Measurements from ENCODE around the gene PLXNA1. TPM values are rescaled to one million over a fixed set of nuclear protein-coding genes. Genes with fewer than 3 reads are reported as not detected.

The PLXNA1 gene
- total RNA-seq (12.6 TPM), polyA plus RNA-seq (under 1 TPM; 0.25 to 0.52 (median 0.30) TPM)

DNA sequence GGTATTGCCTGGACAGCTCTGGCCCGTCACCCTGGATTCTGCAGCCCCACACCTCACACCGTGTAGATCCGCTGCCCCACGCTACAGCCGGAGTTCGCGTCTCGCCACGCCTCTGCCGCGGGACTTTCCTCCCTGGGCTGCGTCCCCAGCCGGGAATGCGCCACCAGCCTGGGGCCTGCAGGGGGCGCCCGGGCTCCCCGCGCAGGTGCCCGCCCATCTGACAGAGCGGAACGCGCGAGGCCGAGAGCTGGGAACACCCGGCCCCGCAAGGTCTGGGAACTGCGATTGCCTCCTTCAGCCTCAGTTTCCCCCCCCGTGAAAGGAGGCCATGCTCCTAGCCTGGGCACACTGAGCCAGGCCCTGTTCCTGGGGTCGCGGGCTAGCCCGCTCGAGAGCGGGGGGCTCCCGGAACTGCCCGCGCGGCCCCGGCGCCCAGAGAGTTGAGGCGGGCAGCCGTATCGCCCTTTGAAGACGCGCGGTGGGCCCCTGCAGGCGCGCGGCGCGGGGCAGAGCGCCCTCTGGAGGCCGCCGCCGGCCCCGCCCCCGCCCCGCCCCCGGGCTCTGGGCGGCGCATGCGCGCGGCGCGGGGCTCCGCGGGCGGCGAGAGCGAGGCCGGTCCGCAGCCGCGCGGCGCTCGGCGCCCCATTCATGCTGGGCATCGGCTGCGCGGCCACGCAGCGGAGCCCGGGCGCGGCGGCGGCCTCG is at the start of gene PLXNA1:
PLXNA1 (plus strand) TSS at position 645 of the 705 bp plus-strand sequence. CDS start 5,479 bp downstream, outside the sequence.
- Histone ChIP-seq H3K27ac (ENCODE audit: insufficient read depth, low read length, poor library complexity, severe bottlenecking) (peak within 1 kb of the TSS; percentile 94), H3K4me1 (ENCODE audit: control insufficient read depth, insufficient read depth, low read length, poor library complexity, severe bottlenecking) (peaks cover 20% of the 10 kb centered on the region), H3K27me3 (ENCODE audit: control insufficient read depth, insufficient read depth, low read length) (no peaks in the 10 kb centered on the region), H3K9me3 (ENCODE audit: control insufficient read depth in 2 of 2, low read length in 2 of 2) (no peaks in the 10 kb centered on the region), H3K4me3 (ENCODE audit: low read depth, low read length) (peak within 1 kb of the TSS; percentile 57), H3K36me3 (ENCODE audit: control insufficient read depth, insufficient read depth, low read length) (no peaks in the 10 kb centered on the region)
- peaks cover 0 to 23% (median 9%) of the 10 kb centered on the region in 4 donors for H3K4me1 Mint-ChIP-seq
- H3K36me3 Mint-ChIP-seq = no peaks in the 10 kb centered on the region
- peak; percentile 86 to 87 for ATAC-seq (ENCODE audit: low read depth in 2 of 2)
- H3K9me3 Mint-ChIP-seq = peaks cover 0 to 2% (median 0%) of the 10 kb centered on the region in 7 donors
- DNase-seq = peak; percentile 81 to 94 (median 90)
- H3K27ac Mint-ChIP-seq = peak within 1 kb of the TSS; percentile 63 to 93 (median 90)
- peak within 1 kb of the TSS; percentile 88 to 95 (median 90) for H3K4me3 Mint-ChIP-seq
- H3K27me3 Mint-ChIP-seq = peaks cover 10% of the 10 kb centered on the region

DNA sequence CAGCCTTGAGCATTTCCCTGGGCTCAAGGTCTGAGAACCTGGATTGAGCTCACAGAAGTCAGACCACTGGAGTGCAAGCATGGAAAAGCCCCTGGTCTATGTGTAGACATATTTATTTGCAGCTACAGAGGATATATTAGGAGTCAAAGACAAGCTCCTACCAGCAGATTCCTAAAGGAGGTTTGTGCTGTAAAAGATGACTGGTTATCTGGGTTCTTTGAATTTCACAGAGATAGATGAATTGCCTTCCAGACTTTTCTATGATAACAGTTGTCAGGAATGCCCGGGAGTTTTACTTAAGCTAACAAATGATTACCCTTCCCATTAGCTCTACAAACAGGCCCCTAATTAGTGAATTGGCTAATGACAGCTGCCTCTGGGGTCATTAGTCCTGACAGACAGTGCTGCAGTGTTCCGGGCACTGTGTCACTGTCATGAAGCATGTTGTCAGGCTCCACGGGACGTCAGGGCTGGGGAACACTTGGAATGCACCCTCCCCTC is 48.8 kb upstream of the PLXNA1 start:
- H3K4me3 ChIP-seq (ENCODE audit: low read depth, low read length) = no peak overlapping the region
- H3K27ac Mint-ChIP-seq = no peak overlapping the region
- no peak for ATAC-seq (ENCODE audit: low read depth in 2 of 2)

DNA sequence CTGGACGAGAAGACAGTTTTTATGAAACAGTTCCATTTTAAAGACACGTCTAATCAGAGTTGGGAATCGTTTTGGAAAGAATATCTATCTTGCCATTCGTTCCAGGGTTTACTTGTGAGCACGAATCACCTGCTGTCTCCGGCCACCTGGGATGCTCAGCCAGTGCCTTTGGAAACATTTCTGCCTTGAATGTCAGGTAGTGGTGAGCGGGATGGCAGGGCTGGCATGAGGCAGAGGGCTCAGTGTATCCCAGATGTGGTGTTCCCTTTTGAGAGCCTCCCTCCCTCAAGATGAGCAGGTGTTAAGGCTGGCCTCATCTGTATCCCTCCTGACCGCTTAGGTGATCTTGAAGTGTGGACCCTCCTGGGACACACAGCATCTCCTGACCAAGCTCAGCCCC is 47.9 kb upstream of the PLXNA1 start:
- H3K27me3 ChIP-seq (ENCODE audit: control insufficient read depth, insufficient read depth, low read length) = no peaks in the 10 kb centered on the region
- H3K36me3 ChIP-seq (ENCODE audit: control insufficient read depth, insufficient read depth, low read length) = no peaks in the 10 kb centered on the region
- Mint-ChIP-seq H3K27ac (peak overlapping the region in 1 of 3 donors; percentile 52), H3K9me3 (no peaks in the 10 kb centered on the region), H3K4me3 (no peak overlapping the region), H3K36me3 (peaks cover under 1% of the 10 kb centered on the region), H3K4me1 (no peaks in the 10 kb centered on the region), H3K27me3 (no peaks in the 10 kb centered on the region)
- ATAC-seq (ENCODE audit: low read depth in 2 of 2) (no peak), DNase-seq (no peak)
- H3K27ac ChIP-seq (ENCODE audit: insufficient read depth, low read length, poor library complexity, severe bottlenecking) = no peak overlapping the region
- no peaks in the 10 kb centered on the region for H3K9me3 ChIP-seq (ENCODE audit: control insufficient read depth in 2 of 2, low read length in 2 of 2)
- no peaks in the 10 kb centered on the region for H3K4me1 ChIP-seq (ENCODE audit: control insufficient read depth, insufficient read depth, low read length, poor library complexity, severe bottlenecking)
- H3K4me3 ChIP-seq (ENCODE audit: low read depth, low read length) = no peak overlapping the region

More for the DNA sequence above, 48.8 kb upstream of the PLXNA1 start:
- H3K36me3 Mint-ChIP-seq = peaks cover 4% of the 10 kb centered on the region
- no peaks in the 10 kb centered on the region for H3K4me1 Mint-ChIP-seq
- no peak overlapping the region for H3K4me3 Mint-ChIP-seq
- H3K27me3 Mint-ChIP-seq = no peaks in the 10 kb centered on the region
- DNase-seq = no peak
- Histone ChIP-seq H3K27ac (ENCODE audit: insufficient read depth, low read length, poor library complexity, severe bottlenecking) (no peak overlapping the region), H3K4me1 (ENCODE audit: control insufficient read depth, insufficient read depth, low read length, poor library complexity, severe bottlenecking) (no peaks in the 10 kb centered on the region), H3K27me3 (ENCODE audit: control insufficient read depth, insufficient read depth, low read length) (no peaks in the 10 kb centered on the region), H3K9me3 (ENCODE audit: control insufficient read depth in 2 of 2, low read length in 2 of 2) (no peaks in the 10 kb centered on the region), H3K36me3 (ENCODE audit: control insufficient read depth, insufficient read depth, low read length) (no peaks in the 10 kb centered on the region)
- no peaks in the 10 kb centered on the region for H3K9me3 Mint-ChIP-seq

DNA sequence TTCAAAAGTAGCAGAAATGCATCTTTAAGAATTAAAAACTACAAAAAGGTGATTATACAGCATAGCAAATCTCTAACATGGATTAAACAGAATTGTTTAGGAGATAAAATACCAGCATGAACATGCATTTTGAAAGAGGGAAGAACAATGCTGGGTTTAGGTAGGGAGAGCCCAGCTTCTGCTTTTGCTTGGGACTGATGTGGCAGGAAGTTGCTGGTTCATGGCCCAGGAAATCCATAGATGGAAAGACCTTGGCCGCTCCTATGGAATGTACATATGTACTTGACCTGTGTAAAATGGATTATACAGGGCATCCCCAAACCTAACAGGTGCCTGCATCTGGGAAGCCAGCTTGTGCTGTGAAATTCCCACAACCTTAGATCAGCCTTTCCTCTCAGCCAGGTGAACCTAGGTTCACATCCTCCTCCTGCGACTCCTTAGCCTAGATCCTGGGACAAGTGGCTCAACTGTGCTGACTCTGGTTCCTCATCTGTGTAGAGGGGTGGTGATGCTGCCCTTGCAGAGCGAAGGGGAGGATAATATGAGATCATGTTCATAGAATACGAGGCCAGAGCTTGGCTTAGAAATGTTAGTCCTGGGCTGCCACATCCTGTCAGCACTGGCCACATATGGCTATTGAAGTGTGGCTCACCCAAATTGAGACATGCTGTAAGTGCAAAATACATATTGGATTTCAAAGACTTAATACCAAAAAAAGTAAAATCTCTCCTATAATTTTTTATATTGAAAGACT is 47.0 kb upstream of the PLXNA1 start:
- H3K4me3 Mint-ChIP-seq = no peak overlapping the region

DNA sequence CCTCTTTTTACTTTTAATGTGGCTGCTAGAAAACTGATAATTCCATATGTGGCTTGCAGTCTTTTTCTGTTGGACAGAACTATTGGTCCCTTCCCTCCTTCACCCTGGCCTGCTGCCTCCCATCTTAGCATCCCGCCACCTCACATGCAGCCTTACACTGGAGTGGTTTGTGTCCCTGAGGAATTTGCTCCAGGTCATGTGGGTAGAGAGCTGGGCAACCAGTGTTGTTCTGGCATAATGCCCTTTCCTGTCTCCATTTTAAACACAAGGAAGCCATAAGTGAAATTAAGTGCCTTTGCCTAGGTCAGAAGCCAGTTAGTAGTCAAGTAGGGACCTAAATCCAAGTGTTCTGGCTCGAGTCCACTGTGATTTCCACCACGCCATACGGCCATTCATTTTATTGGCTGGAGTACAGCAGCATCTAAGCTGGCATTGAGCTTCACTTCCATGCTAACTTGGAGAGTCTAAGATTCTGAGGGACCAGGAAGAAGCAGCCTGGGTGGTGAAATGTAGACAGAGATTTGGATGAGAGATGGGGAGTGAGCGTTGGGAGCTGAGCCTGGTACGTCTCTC is 46.0 kb upstream of the PLXNA1 start:
- Mint-ChIP-seq H3K27ac (no peak overlapping the region), H3K4me3 (no peak overlapping the region), H3K4me1 (no peaks in the 10 kb centered on the region), H3K36me3 (peaks cover 4% of the 10 kb centered on the region), H3K27me3 (no peaks in the 10 kb centered on the region), H3K9me3 (no peaks in the 10 kb centered on the region)
- Histone ChIP-seq H3K4me1 (ENCODE audit: control insufficient read depth, insufficient read depth, low read length, poor library complexity, severe bottlenecking) (no peaks in the 10 kb centered on the region), H3K27ac (ENCODE audit: insufficient read depth, low read length, poor library complexity, severe bottlenecking) (no peak overlapping the region), H3K36me3 (ENCODE audit: control insufficient read depth, insufficient read depth, low read length) (no peaks in the 10 kb centered on the region), H3K27me3 (ENCODE audit: control insufficient read depth, insufficient read depth, low read length) (no peaks in the 10 kb centered on the region), H3K4me3 (ENCODE audit: low read depth, low read length) (no peak overlapping the region), H3K9me3 (ENCODE audit: control insufficient read depth in 2 of 2, low read length in 2 of 2) (no peaks in the 10 kb centered on the region)
- DNase-seq = no peak
- no peak for ATAC-seq (ENCODE audit: low read depth in 2 of 2)

More for the DNA sequence above, 47.0 kb upstream of the PLXNA1 start:
- Mint-ChIP-seq H3K27me3 (no peaks in the 10 kb centered on the region), H3K4me1 (no peaks in the 10 kb centered on the region), H3K36me3 (no peaks in the 10 kb centered on the region), H3K9me3 (no peaks in the 10 kb centered on the region), H3K27ac (peak overlapping the region in 2 of 3 donors; percentile 51 to 52)
- Histone ChIP-seq H3K36me3 (ENCODE audit: control insufficient read depth, insufficient read depth, low read length) (no peaks in the 10 kb centered on the region), H3K9me3 (ENCODE audit: control insufficient read depth in 2 of 2, low read length in 2 of 2) (no peaks in the 10 kb centered on the region), H3K4me1 (ENCODE audit: control insufficient read depth, insufficient read depth, low read length, poor library complexity, severe bottlenecking) (no peaks in the 10 kb centered on the region), H3K4me3 (ENCODE audit: low read depth, low read length) (no peak overlapping the region), H3K27me3 (ENCODE audit: control insufficient read depth, insufficient read depth, low read length) (no peaks in the 10 kb centered on the region), H3K27ac (ENCODE audit: insufficient read depth, low read length, poor library complexity, severe bottlenecking) (no peak overlapping the region)
- DNase-seq (no peak), ATAC-seq (ENCODE audit: low read depth in 2 of 2) (no peak)

DNA sequence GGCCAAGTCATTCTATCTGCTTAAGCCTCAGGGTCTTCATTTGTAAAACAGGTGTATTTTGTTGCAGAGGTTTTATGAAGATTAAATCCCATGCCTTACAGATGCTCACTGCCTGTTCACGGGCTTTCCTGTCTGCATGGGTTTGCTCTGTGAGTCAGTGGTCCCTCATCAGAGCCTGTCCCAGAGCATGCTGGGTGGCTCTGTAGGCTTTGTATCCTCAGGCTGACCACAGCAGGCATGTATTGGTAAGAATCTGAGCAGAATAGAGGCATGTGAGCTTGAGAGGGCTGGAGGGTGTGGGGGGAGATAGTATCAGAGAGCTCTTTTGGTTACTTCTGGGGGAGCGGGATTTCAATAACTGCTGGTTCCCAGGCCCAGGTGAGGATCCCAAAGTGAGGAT is 45.4 kb upstream of the PLXNA1 start:
- no peak overlapping the region for H3K27ac ChIP-seq (ENCODE audit: insufficient read depth, low read length, poor library complexity, severe bottlenecking)
- H3K9me3 ChIP-seq (ENCODE audit: control insufficient read depth in 2 of 2, low read length in 2 of 2) = no peaks in the 10 kb centered on the region
- DNase-seq = no peak
- H3K36me3 ChIP-seq (ENCODE audit: control insufficient read depth, insufficient read depth, low read length) = no peaks in the 10 kb centered on the region
- H3K4me3 ChIP-seq (ENCODE audit: low read depth, low read length) = no peak overlapping the region
- Mint-ChIP-seq H3K4me1 (peaks cover 0 to 5% (median 0%) of the 10 kb centered on the region in 4 donors), H3K9me3 (no peaks in the 10 kb centered on the region), H3K27ac (no peak overlapping the region), H3K27me3 (no peaks in the 10 kb centered on the region), H3K4me3 (no peak overlapping the region), H3K36me3 (peaks cover 7% of the 10 kb centered on the region)
- H3K4me1 ChIP-seq (ENCODE audit: control insufficient read depth, insufficient read depth, low read length, poor library complexity, severe bottlenecking) = no peaks in the 10 kb centered on the region
- H3K27me3 ChIP-seq (ENCODE audit: control insufficient read depth, insufficient read depth, low read length) = no peaks in the 10 kb centered on the region
- no peak for ATAC-seq (ENCODE audit: low read depth in 2 of 2)

DNA sequence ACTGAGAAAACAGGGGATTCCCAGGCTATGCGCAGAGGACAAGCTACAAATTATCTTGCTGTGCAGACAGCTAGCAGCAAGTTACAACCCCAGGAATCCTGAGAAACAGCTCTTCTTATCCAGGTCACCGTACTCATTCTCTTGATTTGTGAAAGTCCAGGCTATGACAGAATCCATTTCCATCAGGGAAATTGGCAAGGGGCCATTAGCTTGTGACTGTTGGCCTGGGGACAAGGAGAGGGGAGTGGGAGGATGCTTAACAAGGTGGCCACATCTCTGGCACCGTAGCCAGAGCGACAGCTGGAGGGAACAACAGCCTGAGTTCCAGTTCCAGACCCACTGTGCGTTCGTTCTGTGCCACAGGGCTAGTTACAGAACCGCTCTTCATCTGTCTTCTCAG is 44.9 kb upstream of the PLXNA1 start:
- DNase-seq (no peak), ATAC-seq (ENCODE audit: low read depth in 2 of 2) (no peak)
- Histone ChIP-seq H3K9me3 (ENCODE audit: control insufficient read depth in 2 of 2, low read length in 2 of 2) (no peaks in the 10 kb centered on the region), H3K4me3 (ENCODE audit: low read depth, low read length) (no peak overlapping the region), H3K4me1 (ENCODE audit: control insufficient read depth, insufficient read depth, low read length, poor library complexity, severe bottlenecking) (no peaks in the 10 kb centered on the region), H3K36me3 (ENCODE audit: control insufficient read depth, insufficient read depth, low read length) (no peaks in the 10 kb centered on the region), H3K27ac (ENCODE audit: insufficient read depth, low read length, poor library complexity, severe bottlenecking) (no peak overlapping the region), H3K27me3 (ENCODE audit: control insufficient read depth, insufficient read depth, low read length) (no peaks in the 10 kb centered on the region)
- Mint-ChIP-seq H3K27ac (no peak overlapping the region), H3K4me3 (no peak overlapping the region), H3K9me3 (no peaks in the 10 kb centered on the region), H3K27me3 (no peaks in the 10 kb centered on the region), H3K36me3 (peaks cover 7% of the 10 kb centered on the region), H3K4me1 (peaks cover 0 to 7% (median 0%) of the 10 kb centered on the region in 4 donors)
